ENCODE results near the gene ACKR1.

DNA sequence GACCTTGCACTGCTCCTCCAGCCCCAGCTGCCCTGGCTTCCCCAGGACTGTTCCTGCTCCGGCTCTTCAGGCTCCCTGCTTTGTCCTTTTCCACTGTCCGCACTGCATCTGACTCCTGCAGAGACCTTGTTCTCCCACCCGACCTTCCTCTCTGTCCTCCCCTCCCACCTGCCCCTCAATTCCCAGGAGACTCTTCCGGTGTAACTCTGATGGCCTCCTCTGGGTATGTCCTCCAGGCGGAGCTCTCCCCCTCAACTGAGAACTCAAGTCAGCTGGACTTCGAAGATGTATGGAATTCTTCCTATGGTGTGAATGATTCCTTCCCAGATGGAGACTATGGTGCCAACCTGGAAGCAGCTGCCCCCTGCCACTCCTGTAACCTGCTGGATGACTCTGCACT lies 550 bp downstream of the ACKR1 start:
- TF ChIP-seq POLR2AphosphoS5 (IDR thresholded peaks at IDR 0.05; ENCODE audit: borderline replicate concordance, low read depth, low read length) (no peak), EZH2 (IDR thresholded peaks at IDR 0.05) (no peak), FOXP2 (optimal IDR thresholded peaks at IDR 0.05; ENCODE audit: control extremely low read depth, extremely low read length, insufficient read depth) (no peak)
